ENCODE measurements around the gene PLA2G2D. TPM values are rescaled to one million over a fixed set of nuclear protein-coding genes. Genes with fewer than 3 reads are reported as not detected.

The PLA2G2D gene
- total and polyA plus RNA-seq, 2 of the 8 experiments (the other 6 are each of a cell fraction or from before 2014, with no cell fraction given) = not detected

- no peaks in the 10 kb centered on the region for H3K9me3 ChIP-seq (ENCODE audit: insufficient read depth in 2 of 2, low read depth in 1 of 2, low read length in 1 of 2)
- H3K4me3 ChIP-seq (ENCODE audit: extremely low read depth in 1 of 4, insufficient read depth in 2 of 4, low read depth in 3 of 4, low read length in 4 of 4) = no peak overlapping the region
- H3K79me2 ChIP-seq (ENCODE audit: control insufficient read depth in 1 of 2, insufficient read depth in 2 of 2, low read length in 2 of 2) = no peaks in the 10 kb centered on the region
- no peak overlapping the region for H2AFZ ChIP-seq (ENCODE audit: low read length)
- POLR2A ChIA-PET (ENCODE audit: partially characterized antibody) = no interaction called here
- no peak overlapping the region for H3K23ac ChIP-seq (ENCODE audit: insufficient read length)
- H2BK5ac ChIP-seq (ENCODE audit: low read depth, low read length) = no peak overlapping the region
- no peak overlapping the region for H4K91ac ChIP-seq (replicated peaks; ENCODE audit: insufficient read length, low read length)
- no peaks in the 10 kb centered on the region for H3K36me3 ChIP-seq (ENCODE audit: control insufficient read depth in 2 of 4, insufficient read depth in 4 of 4, low read length in 3 of 4)
- no peak for FAIRE-seq
- H2BK15ac ChIP-seq (ENCODE audit: low read length) = no peak overlapping the region
- no peak for DNase-seq (ENCODE audit: low read depth in 1 of 2, low spot score in 2 of 2)
- H2BK20ac ChIP-seq (ENCODE audit: low read length) = no peak overlapping the region
- no peak overlapping the region for H3K27ac ChIP-seq (ENCODE audit: low read depth, low read length)
- WGBS, 2 experiments (ENCODE audit: extremely low coverage in 1 of 2, insufficient coverage in 1 of 2, insufficient read length in 1 of 2, insufficient replicate concordance in 2 of 2, low coverage in 1 of 2, low lambda C conversion rate in 2 of 2, missing lambda C conversion rate in 1 of 2) = 86% methylated on average over 2 of the region's 2 CpGs; no CpG with 5 or more reads in 1 of the 2 experiments
- no peak overlapping the region for H3K14ac ChIP-seq (ENCODE audit: insufficient read length)
- no peak overlapping the region for H3K4me2 ChIP-seq (ENCODE audit: insufficient read depth in 1 of 2, low read depth in 2 of 2, low read length in 2 of 2)
- no peak overlapping the region for H3K56ac ChIP-seq (replicated peaks; ENCODE audit: insufficient read length, low read depth, low read length)
- no peaks in the 10 kb centered on the region; a peak in 1 of 7 replicates for H3K4me1 ChIP-seq (replicated peaks in 1 of 4; ENCODE audit: control insufficient read depth in 3 of 4, insufficient read depth in 4 of 4, low read length in 3 of 4)
- CTCF ChIA-PET (ENCODE audit: partially characterized antibody) = no interaction called here
- H3K23me2 ChIP-seq (ENCODE audit: low read depth, low read length) = no peaks in the 10 kb centered on the region
- H3K9ac ChIP-seq (replicated peaks in 1 of 4; ENCODE audit: extremely low read depth in 1 of 4, low read depth in 3 of 4, low read length in 3 of 4) = no peak overlapping the region
- H2AK5ac ChIP-seq (ENCODE audit: low read depth, low read length) = no peak overlapping the region
- H3K18ac ChIP-seq (ENCODE audit: extremely low read depth, low read length) = no peak overlapping the region
- no peak overlapping the region for H2BK12ac ChIP-seq (ENCODE audit: low read depth, low read length)
- H4K8ac ChIP-seq (ENCODE audit: extremely low read depth, insufficient read depth, low read length) = no peak overlapping the region
- H2BK120ac ChIP-seq (replicated peaks; ENCODE audit: low read depth, low read length) = no peak overlapping the region
- no peaks in the 10 kb centered on the region for H3K27me3 ChIP-seq (replicated peaks in 1 of 4; ENCODE audit: control insufficient read depth in 3 of 4, extremely low read depth in 1 of 4, insufficient read depth in 3 of 4, low read length in 3 of 4)
- H3K79me1 ChIP-seq (ENCODE audit: low read depth, low read length) = no peaks in the 10 kb centered on the region
- H3K4ac ChIP-seq (replicated peaks; ENCODE audit: insufficient read length, low read depth, low read length) = no peak overlapping the region
- no peak overlapping the region for H4K5ac ChIP-seq (ENCODE audit: insufficient read length, low read depth, low read length)
- no peaks in the 10 kb centered on the region for H4K20me1 ChIP-seq (replicated peaks in 1 of 2; ENCODE audit: control insufficient read depth in 1 of 2, insufficient read depth in 2 of 2, low read length in 2 of 2)
- no peak for TF ChIP-seq CTBP2 (IDR thresholded peaks at IDR 0.05; ENCODE audit: borderline replicate concordance, insufficient read depth, insufficient read length, low read length)
- no peak for TF ChIP-seq POLR2A (IDR thresholded peaks at IDR 0.05; ENCODE audit: control extremely low read depth in 1 of 2, low read depth in 2 of 2, low read length in 2 of 2)
- no peak for TF ChIP-seq EZH2 (IDR thresholded peaks at IDR 0.05; ENCODE audit: low read depth, low read length, severe bottlenecking)
- TF ChIP-seq RAD21 (IDR thresholded peaks at IDR 0.05 in 1 of 2, conservative IDR thresholded peaks at IDR 0.05 in 1 of 2; ENCODE audit: low read depth in 2 of 2, low read length in 2 of 2) = no peak
- no peak for TF ChIP-seq GTF2F1 (IDR thresholded peaks at IDR 0.05; ENCODE audit: borderline replicate concordance, low read depth, low read length)
- no peak for TF ChIP-seq FOSL1 (IDR thresholded peaks at IDR 0.05; ENCODE audit: insufficient read depth, low read depth, low read length)
- TF ChIP-seq RFX5 (IDR thresholded peaks at IDR 0.05; ENCODE audit: borderline replicate concordance, low read depth, low read length) = no peak
- TF ChIP-seq, protein P1, sequence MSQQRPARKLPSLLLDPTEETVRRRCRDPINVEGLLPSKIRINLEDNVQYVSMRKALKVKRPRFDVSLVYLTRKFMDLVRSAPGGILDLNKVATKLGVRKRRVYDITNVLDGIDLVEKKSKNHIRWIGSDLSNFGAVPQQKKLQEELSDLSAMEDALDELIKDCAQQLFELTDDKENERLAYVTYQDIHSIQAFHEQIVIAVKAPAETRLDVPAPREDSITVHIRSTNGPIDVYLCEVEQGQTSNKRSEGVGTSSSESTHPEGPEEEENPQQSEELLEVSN (IDR thresholded peaks at IDR 0.05) = no peak
- TF ChIP-seq TBP (IDR thresholded peaks at IDR 0.05; ENCODE audit: low read depth, low read length) = no peak
- no peak for TF ChIP-seq GABPA (IDR thresholded peaks at IDR 0.05; ENCODE audit: borderline replicate concordance, insufficient read depth, low read length)
- no peak for TF ChIP-seq JUND (IDR thresholded peaks at IDR 0.05; ENCODE audit: low read length)
- TF ChIP-seq BRCA1 (IDR thresholded peaks at IDR 0.05; ENCODE audit: low read depth, low read length) = no peak
- TF ChIP-seq SUZ12 (IDR thresholded peaks at IDR 0.05; ENCODE audit: low read length) = no peak
These were observed 36.6 kb downstream of the PLA2G2D start for GRCh38 chr1:20082772-20083171.
